Upper lobe of left lung (tissue), 4 donors: ENCODE data around the gene OR6V1.

ENCODE experiments used
- EP300 ChIP-seq, 4 donors: sonication (generic); formaldehyde crosslinking; IDR thresholded peaks; one replicate each; pipeline ENCODE4 v1.5.1; 2017; ENCODE audit warnings: antibody characterized with exemption in 4 of 4, control low read depth in 2 of 4
- POLR2A ChIP-seq, 4 donors: fragments of 450-650 bp; IDR thresholded peaks; one replicate each; pipeline ENCODE4 v1.5.1; 2016 to 2017; ENCODE audit warnings: antibody characterized with exemption in 4 of 4, mild to moderate bottlenecking in 2 of 4
- POLR2AphosphoS5 ChIP-seq, 2 donors: sonication (generic); formaldehyde crosslinking; IDR thresholded peaks; one replicate each; pipeline ENCODE4 v1.5.1; 2017; ENCODE audit warnings: antibody characterized with exemption in 2 of 2
- TF ChIP-seq, protein P1 (sequence below), 6 experiments: fragments of 450-650 bp in 4 of 6; fragments of 200-600 bp in 2 of 6; sonication (generic) in 2 of 6; IDR thresholded peaks; one replicate each; pipeline ENCODE4 v1.5.1; 2016 to 2019; ENCODE audit warnings: antibody characterized with exemption in 6 of 6

DNA sequence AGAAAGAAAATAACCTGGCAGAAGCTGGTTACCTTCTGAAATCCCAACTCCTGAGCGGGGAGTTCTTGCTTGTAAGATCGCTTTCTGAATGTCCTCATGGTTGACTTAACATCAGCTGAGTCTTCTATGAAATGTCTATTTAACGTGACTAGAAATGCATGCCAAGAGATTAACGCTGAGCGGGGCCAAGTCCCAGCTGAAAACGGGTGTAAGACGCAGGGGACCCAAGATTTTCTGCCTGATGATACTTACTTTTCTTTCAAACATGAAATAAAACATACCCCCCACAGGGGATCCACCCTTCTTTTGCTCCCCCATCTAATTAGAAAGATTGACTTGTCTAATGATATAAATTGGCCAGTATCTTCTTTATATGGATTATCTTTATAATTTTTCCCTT, 40.1 kb upstream of the OR6V1 start:
- TF ChIP-seq POLR2A (IDR thresholded peaks at IDR 0.05), result no peak
- TF ChIP-seq, protein P1, sequence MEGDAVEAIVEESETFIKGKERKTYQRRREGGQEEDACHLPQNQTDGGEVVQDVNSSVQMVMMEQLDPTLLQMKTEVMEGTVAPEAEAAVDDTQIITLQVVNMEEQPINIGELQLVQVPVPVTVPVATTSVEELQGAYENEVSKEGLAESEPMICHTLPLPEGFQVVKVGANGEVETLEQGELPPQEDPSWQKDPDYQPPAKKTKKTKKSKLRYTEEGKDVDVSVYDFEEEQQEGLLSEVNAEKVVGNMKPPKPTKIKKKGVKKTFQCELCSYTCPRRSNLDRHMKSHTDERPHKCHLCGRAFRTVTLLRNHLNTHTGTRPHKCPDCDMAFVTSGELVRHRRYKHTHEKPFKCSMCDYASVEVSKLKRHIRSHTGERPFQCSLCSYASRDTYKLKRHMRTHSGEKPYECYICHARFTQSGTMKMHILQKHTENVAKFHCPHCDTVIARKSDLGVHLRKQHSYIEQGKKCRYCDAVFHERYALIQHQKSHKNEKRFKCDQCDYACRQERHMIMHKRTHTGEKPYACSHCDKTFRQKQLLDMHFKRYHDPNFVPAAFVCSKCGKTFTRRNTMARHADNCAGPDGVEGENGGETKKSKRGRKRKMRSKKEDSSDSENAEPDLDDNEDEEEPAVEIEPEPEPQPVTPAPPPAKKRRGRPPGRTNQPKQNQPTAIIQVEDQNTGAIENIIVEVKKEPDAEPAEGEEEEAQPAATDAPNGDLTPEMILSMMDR (IDR thresholded peaks at IDR 0.05), result no peak
- no peak for TF ChIP-seq POLR2AphosphoS5 (IDR thresholded peaks at IDR 0.05)
- no peak for TF ChIP-seq EP300 (IDR thresholded peaks at IDR 0.05)
